ENCODE measurements around the gene TNS1.

TNS1 gene

GRCh38 chr2:217954971-217955740 is 47.6 kb downstream of the TNS1 start:
- no peak for DNase-seq

- no peak for DNase-seq
Observed at GRCh38 chr2:217954469-217954868, 48.3 kb downstream of the TNS1 start.

GRCh38 chr2:217954051-217954450 is 48.7 kb downstream of the TNS1 start:
- DNase-seq = no peak

GRCh38 chr2:217953531-217953932 is 49.3 kb downstream of the TNS1 start:
- no peak for DNase-seq

GRCh38 chr2:217953011-217953481 is 49.7 kb downstream of the TNS1 start:
- DNase-seq = no peak

- no peak for DNase-seq
Observed at GRCh38 chr2:217952409-217952808, 50.4 kb downstream of the TNS1 start.

- DNase-seq = no peak
Observed at GRCh38 chr2:217951521-217952247, 51.1 kb downstream of the TNS1 start.

GRCh38 chr2:217951091-217951490 is 51.7 kb downstream of the TNS1 start:
- no peak for DNase-seq

- DNase-seq = no peak
Observed at GRCh38 chr2:217950401-217950871, 52.4 kb downstream of the TNS1 start.

- no peak for DNase-seq
Observed at GRCh38 chr2:217949447-217949846, 53.3 kb downstream of the TNS1 start.

- no peak for DNase-seq
Observed at GRCh38 chr2:217948897-217949296, 53.9 kb downstream of the TNS1 start.

GRCh38 chr2:217948351-217948791 is 54.4 kb downstream of the TNS1 start:
- DNase-seq = no peak

- DNase-seq = no peak
Observed at GRCh38 chr2:217947383-217948350, 55.1 kb downstream of the TNS1 start.

GRCh38 chr2:217946051-217946450 is 56.7 kb downstream of the TNS1 start:
- no peak for DNase-seq

GRCh38 chr2:217945530-217945929 is 57.3 kb downstream of the TNS1 start:
- DNase-seq = no peak

GRCh38 chr2:217944923-217945322 is 57.9 kb downstream of the TNS1 start:
- no peak for DNase-seq

GRCh38 chr2:217944366-217944765 is 58.4 kb downstream of the TNS1 start:
- no peak for DNase-seq

- DNase-seq = peak; percentile 56
Observed at GRCh38 chr2:217943446-217944321, 59.1 kb downstream of the TNS1 start.

- DNase-seq = no peak
Observed at GRCh38 chr2:217942731-217943335, 60.0 kb downstream of the TNS1 start.

GRCh38 chr2:217941886-217942728 is 60.7 kb downstream of the TNS1 start:
- no peak for DNase-seq
